ENCODE results near the gene BEND2.

GRCh38 chrX:18136816-18137215, 83.9 kb downstream of the BEND2 start:
- TF ChIP-seq CTCF (IDR thresholded peaks at IDR 0.05; ENCODE audit: low read depth, low read length, poor library complexity, severe bottlenecking) (no peak), EZH2phosphoT487 (IDR thresholded peaks at IDR 0.05; ENCODE audit: borderline replicate concordance, low read length) (no peak)

Data from DOHH2 (cell line).